ENCODE measurements around the gene FAM47E.

FAM47E gene

DNA sequence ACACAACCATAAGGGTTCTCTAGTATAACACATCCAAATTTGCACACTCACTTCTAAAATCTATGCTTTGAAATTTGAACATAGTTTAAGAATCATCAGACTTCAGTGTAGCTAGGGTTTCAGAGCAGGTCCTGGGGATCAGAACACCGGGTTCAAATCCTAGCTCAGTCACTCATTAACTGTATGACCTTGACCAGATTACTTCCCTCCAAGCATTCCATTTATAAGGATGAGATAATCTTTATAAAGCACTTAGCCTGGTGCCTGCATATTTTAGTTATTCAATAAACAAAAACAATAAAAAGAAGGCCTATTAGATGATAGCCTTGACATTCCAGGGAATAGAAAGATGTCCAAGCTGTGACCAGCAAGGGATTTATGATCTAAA is 50.2 kb downstream of the FAM47E start:
- DNase-seq = no peak

DNA sequence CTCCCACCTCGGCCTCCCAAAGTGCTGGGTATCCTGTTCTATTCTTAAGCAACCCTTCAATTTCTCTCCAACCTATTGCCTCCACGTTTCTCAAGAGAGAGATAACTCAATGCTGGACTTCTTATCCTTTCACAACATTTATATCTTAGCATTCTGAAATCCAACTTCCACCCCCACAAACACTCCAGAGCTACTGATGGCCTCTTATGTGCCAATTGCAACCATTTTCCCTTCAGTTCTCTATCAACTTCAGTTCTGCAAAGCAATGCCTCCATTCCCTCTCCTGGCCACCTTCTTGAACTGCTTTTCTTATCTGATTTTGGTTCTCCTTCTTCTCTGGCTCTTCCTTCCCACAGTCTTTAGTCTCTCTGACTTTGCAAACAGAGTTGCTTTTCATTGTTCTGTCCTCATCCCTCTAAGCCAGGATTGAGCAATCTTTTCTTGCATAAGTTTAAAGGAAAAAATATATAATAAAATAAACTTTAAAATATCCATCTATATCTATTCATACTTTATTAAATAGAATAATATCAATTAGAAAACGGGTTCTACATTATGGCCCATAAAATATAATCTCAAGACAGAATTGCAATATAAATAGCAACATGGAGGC is 51.4 kb downstream of the FAM47E start:
- DNase-seq = no peak

DNA sequence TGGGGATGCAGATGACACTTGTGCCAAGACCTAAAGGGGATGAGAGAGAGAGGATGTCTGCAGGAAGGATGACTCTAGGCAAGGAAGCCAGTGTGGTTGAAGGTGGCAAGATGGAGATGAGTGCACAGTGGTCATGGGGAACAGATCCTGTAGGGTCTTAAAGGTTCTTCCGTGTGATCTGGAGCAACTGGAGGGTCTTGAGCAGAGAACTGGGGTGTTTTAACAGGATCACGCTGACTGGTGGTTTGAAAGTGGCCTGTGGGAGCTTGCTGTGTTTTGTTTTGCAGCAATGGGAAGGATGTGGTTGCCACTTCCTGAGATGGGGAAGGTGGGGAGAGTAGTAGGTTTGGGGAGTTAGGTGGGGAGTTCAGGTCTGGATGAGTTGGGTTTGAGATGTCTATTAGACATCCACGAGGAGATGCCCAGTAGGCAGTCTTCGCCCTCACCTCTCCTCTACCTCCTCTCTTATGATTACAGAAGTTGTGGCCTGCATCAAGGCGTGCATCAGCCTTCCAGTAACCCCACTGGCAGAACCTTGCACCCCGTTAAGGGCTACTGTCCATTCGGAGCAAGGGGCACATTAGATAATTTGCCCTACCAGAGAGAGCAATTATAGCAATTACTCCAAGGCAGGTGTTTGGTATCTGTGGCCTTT is 53.6 kb downstream of the FAM47E start:
- DNase-seq = no peak

DNA sequence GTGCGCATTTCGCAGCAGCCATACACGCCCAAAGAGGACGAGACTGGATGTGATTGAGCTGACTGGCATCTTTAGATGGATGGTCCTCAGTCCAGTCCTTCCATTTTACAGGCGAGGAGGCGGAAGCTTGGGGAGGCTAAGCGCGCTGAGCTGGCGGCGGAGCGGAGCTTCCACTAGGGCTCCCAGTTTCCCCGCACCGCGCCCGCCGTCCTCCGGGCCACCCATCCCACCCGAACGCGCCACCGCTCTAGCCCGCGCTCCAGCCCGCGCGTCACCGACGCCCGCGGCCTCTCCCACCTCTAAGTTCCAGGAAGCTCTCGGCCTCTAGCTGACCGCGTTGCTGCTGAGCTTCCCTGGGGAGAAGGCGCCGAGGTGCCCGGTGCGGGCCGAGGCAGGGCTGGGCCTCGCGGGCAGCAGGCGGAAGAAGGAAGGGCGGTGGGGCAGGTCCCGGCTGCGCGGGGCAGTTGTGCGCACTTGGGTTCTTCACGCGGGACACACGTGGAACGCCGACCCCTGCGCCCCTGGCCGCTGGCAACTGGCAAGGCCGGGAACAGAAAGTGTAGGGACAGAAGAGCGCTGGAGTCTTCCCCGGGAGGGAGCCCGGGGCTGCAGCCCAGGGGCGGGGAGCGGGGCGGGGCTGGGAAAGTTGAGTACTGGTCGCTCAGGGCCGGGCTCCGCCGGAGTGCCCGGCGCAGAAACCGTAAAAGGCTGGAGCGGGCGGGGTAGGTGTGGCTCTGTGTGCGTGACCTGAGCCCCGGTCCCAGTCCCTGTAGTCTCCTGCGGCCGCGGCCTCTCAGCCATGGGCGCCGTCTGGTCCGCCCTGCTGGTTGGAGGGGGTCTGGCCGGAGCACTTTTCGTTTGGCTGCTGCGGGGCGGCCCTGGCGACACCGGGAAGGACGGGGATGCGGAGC is 54.7 kb downstream of the FAM47E start, which contains the start of gene STBD1:
STBD1 (plus strand) TSS at position 763 of the 911 bp plus-strand sequence; CDS start at position 800, 37 bp downstream.
- DNase-seq = no peak

DNA sequence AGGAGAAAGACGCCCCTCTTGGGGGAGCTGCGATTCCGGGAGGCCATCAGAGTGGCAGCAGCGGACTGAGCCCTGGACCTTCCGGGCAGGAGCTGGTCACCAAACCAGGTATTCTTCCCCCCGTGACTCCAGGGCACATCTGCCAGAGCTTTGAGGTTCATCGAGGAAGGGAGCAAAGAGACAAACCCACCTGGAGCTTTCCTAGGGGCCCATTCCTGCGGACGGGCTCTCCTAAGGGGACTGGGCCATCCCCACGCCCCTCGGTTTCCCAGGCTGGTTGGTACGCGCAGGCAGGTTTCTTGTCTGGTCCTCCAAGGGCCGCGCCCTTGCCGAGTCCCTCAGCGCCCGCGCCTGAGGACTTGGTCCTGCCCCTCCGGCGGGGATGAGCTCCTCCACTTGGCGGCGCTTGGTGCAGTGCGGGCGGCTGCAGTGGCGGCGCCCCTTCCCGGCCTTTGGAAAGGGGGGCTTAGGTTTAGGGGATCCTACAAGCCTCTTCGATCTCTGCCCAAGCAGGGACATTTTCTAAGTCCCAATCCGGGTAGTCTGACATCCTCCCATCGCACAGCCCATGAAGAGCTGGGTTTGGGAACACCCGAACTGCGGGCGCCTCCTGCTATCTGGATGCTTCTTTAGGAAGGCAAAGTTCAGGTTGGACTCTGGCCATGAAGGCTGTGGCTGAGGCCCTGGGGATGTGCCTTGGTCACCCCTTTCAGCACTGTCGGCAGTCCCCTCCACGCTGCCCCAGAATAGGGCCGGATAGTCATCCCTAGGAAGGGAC is 55.5 kb downstream of the FAM47E start:
- no peak for DNase-seq

DNA sequence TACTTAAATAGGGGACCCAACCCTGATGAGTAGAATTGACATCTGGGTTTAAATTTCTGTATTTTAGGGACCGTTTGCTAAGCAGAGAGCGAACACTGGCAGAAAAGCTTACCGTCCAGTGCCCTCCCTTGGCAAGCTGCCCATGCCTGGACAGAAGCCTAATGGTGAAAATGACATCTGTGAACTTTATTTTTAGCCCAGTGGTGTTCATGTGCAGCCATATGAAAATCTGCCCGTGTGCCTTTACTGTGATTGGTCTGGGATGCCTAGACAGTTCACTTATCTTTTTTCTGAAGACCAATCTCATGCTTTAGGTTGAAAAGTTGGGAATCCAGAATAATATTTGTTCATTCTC is 56.1 kb downstream of the FAM47E start:
- no peak for DNase-seq

DNA sequence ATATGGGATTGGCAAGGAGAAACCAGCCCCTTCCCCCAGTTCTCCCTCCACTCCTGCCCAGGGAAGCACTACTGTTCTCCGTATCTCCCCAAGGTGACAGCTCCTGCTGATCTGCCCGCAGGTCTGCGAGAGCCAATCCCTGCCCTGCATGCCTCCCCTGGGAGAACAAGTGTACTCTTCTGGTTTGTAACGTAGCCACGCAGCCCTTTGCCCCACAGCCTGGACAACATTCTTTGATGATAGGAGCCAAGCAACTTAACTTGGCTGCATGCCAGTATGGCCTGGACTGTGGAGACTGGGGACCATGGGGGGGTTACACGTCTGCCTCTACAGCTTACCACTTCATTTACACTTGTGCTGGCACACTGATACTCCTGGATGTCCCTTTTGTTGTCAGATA is 57.0 kb downstream of the FAM47E start:
- no peak for DNase-seq

DNA sequence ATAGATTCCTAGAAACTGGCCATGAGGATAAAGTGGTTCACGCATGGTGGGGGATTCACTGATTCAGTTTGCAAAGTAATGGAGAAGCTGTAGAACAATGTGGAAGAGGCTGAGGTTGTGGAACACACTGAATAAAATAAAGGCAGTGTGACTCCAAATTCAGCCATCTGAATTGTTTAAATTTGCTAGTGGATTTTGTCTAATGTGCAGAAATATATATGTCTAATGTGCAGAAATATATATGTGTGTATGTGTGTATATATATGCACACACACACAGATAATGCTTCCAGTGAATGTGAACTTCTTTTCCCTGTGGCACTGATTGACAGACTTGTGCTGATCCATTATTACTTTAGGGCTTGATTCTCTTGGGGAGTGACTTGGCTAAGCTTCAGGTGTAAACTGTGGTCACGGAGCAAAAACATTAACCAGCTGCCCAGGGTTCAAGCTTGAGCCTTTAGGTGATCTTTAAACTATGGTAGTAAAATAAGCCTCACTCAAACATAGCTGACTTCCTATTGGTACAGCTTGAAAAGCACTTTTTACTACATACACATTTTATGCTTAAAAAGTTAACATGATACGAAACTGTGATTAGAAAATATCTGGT is 58.5 kb downstream of the FAM47E start:
- no peak for DNase-seq

DNA sequence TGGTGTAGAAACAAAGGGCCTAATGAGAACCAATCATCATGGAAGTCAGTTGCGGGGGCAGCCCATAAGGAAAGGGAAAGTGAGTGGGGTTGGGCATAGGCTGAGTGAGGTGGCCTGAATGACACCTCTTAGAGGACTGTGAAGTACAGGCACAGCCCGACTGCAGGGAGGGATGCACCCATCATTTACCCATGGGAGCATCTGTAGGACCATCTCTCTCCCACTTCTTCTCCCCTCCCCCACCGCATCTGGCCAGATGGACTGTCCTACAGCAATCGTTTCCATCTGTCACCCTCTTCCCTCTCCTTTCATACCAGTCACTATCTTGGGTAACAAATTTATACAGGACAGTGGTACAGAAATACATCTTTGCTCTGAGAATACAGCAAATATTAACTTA is 59.2 kb downstream of the FAM47E start:
- no peak for DNase-seq

DNA sequence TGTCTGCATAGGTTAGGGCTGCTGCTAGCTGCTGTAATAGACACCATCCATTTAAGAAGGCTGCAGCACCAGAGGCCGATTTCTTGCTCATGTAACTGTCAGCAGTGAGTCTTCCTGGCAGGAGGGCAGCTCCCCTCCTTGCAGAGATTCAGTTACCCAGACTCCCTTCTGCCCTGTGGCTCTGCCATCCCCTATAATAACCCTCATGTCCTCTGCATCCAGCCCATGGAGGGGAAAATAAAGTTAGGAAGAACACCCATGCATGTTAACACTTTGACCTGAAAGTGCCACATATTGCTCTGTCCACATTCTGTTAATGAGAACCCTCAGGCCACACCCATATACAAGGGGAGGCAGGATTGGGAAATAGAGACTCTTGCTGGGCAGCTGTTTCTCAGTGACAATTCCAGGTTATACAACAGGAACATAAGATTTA is 60.4 kb downstream of the FAM47E start:
- no peak for DNase-seq

DNA sequence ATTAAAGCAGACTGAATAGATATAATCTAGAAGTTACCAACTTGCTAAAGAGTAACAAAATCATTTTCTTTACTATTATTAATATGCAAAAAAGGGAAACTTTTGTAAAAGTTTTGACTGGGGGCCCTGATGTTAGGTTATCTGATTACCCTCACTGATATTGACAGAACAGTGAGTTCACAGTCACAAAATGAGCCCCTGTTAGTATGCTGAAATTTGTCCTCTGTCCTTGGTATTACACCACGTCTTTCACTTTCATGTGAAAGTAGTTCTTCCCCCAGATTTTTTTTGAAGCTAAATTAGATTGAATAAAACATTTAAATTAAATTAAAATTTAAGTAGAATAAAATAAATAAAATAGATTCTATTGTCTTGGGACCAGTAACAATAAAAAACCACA is 60.9 kb downstream of the FAM47E start:
- no peak for DNase-seq

DNA sequence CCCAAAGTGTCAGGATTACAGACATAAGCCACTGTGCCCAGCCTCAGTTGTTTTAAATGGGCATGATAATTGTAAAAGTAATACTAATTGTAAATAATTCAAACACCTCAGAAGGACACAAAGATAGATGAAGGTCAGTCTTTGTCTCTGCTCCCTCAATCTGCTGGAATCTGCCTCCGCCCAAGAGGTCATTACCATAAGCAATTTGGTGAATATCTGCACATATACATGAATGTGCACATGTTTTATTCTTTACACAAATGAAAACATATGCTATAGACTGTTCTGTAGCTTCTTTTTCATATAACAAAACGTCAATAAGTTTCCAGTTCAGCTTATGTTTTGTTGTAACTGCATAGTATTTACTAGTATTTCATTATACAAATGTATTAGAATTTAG is 62.0 kb downstream of the FAM47E start:
- DNase-seq = no peak

DNA sequence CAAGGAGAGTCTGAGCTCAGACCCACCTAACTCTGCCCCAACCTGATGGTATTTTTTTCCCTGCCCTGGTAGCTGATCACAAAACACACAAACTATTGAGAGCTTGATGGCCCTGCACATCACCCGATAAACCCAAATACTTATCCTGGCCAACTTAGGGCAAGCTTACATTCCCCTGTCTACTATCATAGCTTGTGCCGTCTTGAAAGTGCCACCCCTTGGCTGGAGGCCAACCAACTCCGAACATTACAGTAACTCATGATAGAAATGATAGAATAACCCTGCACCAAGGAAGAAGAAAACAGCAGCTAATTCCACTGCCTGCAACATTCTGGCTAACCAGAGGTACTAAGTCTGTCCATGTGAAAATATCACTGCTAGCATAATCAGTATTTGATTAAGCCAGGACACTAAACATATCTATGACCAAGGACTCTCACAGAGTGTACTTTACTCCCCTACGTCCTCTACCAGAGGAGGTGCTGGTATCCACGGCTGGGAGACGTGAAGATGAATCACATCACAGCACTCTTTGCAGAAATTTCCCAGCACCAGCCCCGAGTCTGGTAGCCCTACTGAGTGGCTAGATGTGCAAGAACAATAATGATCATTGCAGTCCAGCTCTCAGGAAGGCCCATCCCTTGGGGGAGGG is 63.9 kb downstream of the FAM47E start:
- no peak for DNase-seq

DNA sequence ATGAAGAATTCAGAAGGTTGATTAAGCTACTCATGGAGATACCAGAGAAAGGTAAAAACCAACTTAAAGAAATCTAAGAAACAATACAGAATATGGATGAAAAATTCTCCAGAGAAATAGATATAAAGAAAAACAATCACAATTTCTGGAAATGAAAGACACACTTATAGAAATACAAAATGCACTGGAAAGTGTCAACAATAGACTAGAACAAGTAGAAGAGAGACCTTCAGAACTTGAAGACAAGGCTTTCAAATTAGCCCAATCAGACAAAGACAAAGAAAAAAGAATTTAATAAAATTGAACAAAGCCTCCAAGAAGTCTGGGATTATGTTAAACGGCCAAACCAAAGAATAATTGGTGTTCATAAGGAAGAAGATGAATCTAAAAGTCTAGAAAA is 64.6 kb downstream of the FAM47E start:
- no peak for DNase-seq

DNA sequence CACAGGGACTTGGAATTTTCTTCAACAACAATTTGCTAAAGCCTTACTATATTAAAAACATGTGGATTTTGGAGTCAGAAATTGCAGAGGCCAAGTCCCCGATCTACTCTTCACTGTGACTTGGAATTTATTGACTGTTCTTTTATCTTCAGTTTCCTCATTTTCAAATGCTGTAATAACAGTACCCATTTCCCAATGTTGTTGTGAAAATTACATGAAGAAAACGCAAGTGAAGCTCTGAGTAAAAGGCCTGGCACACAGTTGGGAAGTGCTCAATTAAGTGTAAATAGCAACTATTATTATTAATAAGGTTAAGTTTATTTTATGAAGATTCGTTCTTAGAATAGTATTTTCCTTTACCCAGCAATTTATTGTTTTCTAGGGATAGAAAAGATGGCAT is 70.7 kb downstream of the FAM47E start:
- DNase-seq = no peak

DNA sequence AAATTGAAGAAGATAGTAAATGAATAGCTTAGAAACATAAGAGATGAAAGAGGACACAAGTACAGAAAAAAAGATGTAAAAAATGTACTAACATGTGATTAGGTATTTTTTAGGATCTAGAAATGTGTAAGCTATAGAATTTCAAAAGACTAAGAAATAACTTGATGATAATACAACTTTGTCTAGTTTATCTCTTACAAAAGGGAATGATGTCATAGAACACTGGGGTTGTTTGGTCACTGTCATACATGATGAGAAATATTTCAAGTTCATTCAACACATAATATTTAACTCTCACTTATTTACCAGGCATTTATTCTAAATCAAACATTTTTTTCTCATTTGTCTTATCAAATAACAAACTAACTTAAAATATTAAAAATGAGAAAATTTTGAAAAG is 73.6 kb downstream of the FAM47E start:
- DNase-seq = no peak

DNA sequence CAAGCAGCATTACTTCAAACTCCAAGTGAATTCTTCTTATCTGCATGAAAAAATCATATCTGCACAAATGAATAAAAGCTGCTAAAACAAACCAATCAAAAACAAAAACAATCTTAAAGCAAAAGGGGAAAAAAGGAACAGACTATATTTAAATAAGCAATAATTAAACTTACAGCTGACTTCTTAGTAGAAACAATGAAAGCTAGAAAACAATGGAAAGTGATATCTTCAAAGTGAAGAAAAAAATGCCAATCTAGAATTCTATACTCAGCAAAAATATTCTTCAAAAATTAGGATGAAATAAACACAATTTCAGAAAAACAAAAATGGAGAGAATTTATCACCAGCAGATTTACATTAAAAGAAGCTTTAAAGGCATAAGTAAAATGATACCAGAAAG is 75.0 kb downstream of the FAM47E start:
- no peak for DNase-seq

Measured in effector CD8-positive, alpha-beta T cell (primary cell).